ENCODE measurements around the gene GPR78. TPM values are rescaled to one million over a fixed set of nuclear protein-coding genes. Genes with fewer than 3 reads are reported as not detected.

Gene GPR78
- polyA plus RNA-seq, 1 donor = 1.3 TPM

DNA sequence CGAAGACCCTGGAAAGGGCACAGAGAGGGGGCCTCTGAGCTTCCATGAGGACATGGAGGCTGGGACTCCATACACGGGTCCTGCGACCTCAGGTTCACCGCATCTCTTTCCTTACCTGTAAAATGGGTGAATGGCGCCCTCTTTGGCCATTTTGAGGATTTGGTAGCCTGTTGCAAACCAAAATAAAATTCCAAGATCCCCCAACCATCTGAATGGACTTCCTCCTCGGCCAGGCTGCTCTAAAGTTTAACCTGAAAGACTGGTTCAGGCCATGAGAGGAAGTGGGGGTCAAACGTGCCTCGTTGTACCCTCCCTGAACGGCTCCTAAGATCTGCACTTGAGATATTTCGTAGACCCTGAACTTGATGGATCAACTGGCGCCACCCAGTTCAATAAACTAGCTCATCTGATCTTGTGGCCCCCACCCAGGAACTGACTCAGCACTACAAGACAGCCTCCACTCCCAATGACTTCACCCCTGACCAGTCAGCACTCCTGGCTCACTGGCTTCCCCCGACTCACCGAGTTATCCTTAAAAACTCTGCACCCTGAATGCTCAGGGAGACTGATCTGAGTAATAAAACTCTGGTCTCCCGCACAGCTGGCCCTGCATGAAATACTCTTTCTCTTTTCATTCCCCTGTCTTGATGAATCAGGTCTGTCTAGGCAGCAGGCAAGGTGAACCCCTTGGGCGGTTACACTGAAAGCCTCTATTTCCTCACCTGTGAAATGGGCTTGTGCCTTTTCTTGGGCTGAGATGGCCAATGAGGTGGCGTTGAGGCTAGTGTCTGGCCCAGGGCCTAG is 32.9 kb upstream of the GPR78 start:
- no peak for DNase-seq (ENCODE audit: low read depth)

DNA sequence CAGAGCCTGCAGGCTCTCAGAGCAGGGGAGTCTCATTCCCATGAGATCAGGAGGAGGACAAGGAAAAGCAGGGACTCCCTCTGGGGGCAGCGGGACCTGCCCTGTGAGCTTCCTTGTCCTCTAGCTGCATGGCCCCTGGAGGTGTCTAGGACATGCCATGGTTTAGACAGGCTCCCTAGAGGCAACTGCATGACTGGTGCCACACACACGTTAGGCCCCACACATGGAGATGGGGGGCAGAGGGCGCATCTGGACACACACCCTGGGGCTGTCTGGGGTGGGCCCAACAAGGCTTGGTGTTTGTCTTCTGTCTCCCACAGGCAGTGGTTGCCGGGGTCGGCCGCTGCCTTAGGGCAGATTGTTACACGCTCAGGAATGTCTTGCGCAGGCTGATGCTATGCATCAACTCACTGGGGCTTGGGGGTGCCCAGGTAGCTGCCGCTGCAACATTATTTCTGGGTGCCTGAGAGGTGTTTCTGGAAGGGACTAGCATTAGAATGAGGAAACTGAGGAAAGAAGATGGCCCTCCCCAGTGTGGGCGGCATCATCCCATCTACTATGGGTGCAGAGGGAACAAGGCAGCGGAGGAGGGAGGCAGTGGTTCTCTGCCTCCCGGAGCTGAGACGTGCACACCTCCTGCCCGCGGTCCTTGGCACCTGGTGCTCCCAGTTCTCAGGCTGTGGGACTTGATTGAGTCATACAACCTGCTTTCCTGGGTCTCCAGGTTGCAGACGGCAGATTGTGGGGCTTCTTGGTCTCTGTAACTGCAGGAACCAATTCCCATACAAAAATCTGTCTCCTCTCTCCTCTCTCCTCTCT is 32.1 kb upstream of the GPR78 start:
- no peak for DNase-seq (ENCODE audit: low read depth)

DNA sequence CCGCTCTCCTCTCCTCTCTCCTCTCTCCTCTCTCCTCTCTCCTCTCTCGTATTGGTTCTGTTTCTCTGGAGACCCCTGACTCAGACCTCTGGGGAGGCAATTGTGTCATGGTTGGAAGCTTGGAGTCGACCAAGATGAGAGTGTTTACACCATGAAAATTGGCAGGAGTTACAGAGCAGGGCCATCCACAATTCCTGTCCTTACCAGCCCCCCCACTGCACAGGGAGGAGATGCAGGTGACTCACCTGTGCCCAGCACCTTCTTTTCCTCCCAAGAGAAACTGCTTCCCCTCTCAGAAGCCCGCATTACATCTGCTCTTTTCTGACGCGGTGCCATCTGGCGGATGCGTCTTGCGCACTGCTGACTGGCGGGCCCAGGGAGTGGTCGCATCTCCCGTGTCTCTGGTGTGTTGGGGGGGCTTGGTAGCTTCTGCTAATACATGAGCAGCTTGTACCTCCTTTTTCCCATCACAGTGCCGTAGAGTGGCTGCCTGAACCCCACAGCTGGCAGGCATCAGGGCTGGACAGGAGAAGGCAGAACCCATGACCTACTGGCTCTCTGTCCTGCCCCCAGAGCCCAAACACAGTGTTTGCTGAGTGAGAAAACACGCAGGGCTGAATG is 31.4 kb upstream of the GPR78 start:
- DNase-seq (ENCODE audit: low read depth) = no peak

DNA sequence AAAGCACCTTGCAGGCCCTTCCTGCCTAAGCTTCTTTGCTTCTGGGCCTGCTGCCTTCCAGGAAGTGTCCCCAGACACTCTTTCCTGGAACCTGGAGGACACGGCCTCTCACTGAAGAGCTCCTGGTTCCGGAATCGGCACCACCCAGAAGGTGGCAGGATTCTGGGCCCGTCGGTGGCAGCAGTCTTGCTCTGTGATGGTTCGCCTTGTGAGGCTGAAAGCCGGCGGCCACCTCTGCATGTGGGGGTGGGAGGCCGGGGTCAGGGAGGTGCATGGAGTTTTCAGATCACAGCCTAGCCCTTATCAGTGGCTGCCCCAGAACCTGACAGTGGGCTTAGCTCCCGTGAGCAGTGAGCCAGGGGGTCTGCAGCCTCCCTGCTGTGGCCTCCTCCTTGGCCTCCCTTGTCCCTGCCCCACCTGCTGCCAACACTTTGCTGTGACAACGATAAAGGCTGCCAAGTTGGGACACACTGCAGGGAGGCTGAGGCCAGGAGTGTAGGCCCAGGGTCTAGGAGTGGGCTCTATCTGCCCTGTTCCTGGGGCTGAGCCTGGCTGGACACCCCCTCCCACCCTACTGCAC is 30.8 kb upstream of the GPR78 start:
- no peak for DNase-seq (ENCODE audit: low read depth)

DNA sequence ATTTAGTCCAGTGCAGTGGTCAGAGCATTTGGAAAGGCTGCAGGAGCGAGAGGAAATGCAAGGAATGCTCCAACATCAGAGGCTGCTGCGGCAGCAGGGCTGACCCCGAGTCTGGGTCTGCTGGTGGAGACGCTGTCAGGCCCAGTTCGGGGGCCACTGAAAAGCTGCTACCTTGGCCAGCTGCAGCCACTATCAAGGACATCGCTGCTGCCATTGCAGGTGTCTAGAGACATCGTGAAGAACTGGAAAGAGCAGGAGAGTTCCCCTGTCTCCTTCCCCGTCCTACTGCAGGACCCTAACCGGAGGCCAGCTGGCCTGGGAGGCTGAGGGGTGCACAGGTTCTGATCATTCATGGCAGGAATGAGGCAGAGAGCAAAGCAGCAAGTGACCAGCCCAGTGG is 29.5 kb upstream of the GPR78 start:
- DNase-seq (ENCODE audit: low read depth) = no peak

DNA sequence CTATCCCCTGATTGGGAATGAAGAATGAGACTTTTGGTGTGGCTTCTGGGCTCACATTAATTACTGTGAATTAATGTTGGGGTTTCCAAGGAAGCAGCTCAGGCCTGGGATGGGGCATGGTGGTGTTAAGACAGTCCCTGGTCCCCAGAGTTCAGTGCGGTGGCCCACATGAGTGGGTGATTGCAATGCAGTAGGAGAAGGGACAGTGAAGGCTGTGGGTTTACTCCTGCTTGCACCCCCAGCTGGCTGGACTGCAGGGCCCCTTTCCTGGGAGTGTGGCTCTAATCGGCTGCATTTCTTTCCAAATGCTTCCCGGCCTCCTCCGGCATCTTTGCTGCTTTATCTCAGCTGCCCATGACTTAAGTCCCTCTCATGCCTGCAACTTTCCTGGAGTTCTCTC is 28.2 kb upstream of the GPR78 start:
- no peak for DNase-seq (ENCODE audit: low read depth)

DNA sequence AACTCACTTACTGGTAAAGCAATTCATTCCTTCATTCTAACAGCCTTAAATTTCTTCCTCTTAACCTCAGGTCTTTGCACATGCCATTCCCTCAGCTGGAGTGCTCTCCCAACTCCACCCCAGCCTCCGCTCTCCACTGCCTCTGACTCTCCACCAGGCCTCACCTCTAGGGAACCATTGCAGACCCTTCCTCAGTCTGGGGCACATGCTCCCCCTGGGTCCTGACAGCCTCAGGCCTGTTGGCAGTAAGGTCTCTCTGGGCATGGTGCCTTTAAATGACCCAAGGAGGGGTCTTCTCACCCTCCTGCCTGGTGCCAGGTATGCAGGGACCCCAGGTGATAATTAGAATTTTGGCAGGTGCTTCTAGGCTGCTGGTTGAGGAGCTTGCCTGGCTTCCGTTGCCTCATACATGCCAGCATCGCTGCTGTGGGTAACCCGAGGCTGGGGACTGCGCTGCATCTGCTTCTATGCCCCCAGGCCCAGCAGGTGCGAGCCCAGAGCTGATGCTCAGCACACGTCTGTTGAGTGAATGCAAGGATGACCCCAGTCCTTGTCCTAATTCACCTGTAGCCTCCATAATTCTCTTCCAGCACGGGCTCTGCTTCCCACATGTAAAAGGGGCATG is 27.5 kb upstream of the GPR78 start:
- no peak for DNase-seq (ENCODE audit: low read depth)

DNA sequence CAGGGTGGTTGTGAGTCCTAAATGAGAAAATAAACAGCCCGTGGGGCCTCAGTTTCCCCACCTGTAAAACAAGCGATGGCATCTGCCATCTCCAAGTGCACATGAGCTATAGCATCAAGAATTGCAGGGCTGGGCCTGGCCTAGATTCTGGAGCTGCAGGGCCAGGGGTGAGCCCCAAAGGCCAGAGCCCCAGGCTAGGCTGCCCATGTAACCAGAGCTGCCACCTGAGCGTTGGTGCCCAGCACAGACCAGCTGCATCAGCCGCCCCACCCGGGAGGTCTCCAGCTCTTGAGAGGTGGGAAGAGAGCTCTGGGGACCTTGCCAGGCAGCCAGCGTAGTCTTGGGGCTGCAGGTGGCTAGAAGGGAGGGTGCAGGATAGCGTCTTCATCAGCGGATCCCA is 27.0 kb upstream of the GPR78 start:
- DNase-seq (ENCODE audit: low read depth) = no peak

DNA sequence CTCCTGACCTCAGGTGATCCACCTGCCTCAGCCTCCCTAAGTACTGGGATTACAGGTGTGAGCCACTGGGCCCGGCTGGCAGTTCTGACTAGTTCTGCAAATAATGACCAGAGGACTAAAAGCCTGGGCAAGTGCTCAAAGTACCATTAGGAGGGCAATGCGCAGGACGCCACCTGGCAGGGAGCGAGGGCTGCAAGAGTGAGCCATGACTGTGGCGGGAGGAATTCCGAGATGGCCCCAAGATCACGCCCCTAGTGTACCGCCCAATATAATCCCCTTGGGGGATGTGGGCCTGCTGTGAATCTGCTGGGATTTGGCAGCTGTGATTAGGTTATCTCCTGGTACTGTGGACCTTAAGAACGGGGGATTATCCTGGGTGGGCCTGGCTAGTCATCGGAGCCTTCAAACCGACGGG is 26.2 kb upstream of the GPR78 start:
- no peak for DNase-seq (ENCODE audit: low read depth)

DNA sequence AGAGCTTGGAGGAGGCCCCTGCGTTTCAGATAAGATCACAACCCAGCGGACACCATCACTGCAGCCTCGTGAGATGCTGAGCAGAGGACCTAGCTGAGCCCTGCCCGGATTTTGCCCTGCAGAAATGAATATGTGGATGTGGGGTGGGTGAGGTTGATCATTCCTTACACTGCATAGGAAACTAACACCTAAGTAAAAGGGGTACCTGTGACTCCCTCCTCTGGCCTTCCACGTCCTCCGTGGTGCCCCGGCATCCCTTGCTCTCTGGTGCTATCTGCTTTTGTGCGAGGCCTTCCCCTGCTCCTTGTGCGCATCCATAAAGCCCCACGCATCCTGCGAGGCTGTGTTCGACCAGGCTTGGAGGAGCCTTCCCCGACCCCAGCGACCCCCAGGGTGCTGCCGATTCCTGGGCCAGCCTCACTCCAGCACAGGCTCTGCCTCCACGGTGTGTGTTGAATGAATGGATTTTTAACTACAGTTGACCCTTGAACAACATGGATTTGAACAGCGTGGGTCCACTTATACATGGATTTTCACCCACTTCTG is 25.6 kb upstream of the GPR78 start:
- no peak for DNase-seq (ENCODE audit: low read depth)

DNA sequence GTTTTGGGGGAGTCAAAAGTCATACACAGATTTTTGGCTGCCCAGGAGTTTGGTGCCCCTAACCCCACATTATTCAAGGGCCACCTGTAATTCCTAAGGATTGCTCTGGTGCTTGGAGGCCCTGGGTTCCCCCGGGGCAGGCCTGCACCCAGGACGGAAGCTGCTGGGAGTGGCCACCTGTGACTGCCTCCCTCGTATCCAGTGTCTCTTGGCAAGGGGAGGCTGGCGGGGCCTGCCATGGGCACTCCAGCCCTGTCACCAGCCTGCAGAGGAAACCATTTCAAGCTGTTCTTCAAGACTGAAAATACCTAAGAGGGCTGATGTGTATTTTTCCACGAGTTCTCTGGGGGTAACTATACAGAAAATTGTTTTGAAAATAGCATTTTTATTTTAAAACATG is 24.5 kb upstream of the GPR78 start:
- no peak for DNase-seq (ENCODE audit: low read depth)

DNA sequence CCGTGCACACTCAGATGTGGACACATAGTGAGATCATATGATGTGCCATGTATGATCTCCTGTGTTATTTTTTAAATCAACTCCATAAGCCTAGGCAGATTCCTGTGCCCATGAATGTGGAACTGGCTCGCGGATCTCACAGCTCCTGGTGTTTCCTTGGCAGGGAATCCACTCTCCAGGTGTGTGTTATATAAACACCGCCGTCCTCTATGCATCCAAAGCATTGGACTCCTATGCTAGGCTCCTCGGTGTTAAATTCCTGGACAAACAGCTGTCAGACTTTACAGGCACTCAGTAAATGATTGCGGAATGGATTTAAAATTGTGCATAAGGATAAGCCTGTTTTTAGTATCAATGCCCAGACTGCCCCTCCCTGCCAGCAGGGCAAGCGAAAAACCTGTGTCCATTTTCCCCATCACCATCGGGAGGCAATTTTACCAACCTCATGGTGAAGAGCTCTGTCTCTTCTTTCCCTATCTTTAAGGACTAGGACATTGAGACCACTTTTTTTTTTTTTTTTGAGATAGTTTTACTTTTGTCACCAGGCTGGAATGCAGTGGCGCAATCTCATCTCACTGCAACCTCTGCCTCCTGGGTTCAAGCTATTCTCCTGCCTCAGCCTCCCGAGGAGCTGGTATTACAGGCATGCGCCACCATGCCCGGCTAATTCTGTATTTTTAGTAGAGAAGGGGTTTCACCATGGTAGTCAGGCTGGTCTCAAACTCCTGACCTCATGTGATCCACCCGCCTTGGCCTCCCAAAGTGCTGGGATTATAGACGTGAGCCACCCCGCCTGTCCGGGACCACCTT is 23.6 kb upstream of the GPR78 start:
- DNase-seq (ENCODE audit: low read depth) = no peak

DNA sequence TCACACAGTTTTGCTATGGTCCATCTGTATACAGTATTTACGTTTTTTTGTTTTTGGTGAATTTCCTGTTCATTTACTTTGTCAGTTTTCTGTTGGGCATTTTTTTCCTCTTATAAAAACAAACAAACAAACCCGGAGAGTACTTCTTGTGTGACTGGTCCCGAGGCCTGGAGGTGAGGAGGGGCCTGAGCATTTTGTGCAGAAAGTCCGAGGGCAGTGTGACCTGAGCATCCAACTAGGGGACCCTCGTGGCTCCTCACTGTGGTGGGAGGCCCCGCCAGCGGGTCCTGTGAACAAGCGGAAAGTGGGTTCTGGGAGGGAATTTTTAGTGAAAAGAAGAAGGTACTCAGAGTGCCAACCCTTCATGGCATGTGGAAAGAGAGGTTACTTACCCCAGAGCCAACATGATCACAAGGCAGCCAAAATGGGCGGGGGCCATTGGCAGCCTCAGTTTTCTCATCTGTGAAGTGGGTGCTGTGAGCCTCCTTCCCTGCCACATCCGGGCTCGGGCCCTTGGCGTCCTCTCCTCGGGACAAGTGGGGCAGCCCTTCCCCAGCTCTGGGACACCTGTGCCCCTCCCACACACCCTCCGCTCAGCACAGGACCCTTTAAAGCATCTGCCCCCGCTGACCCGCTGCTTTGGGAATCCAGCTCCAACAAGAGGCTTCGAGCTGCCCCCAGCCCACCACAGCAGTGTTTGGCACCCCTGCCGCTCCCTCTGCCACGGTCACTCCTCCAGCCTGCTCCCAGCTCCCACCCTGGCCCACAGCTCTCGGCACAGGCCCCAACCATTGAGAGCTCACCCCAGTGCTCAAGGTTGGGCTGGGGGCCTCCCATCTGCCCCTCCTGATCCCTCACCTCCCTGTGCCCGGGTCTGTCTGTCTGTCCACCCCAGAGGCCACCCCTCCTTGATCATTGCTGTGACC is 22.8 kb upstream of the GPR78 start:
- DNase-seq (ENCODE audit: low read depth) = no peak

DNA sequence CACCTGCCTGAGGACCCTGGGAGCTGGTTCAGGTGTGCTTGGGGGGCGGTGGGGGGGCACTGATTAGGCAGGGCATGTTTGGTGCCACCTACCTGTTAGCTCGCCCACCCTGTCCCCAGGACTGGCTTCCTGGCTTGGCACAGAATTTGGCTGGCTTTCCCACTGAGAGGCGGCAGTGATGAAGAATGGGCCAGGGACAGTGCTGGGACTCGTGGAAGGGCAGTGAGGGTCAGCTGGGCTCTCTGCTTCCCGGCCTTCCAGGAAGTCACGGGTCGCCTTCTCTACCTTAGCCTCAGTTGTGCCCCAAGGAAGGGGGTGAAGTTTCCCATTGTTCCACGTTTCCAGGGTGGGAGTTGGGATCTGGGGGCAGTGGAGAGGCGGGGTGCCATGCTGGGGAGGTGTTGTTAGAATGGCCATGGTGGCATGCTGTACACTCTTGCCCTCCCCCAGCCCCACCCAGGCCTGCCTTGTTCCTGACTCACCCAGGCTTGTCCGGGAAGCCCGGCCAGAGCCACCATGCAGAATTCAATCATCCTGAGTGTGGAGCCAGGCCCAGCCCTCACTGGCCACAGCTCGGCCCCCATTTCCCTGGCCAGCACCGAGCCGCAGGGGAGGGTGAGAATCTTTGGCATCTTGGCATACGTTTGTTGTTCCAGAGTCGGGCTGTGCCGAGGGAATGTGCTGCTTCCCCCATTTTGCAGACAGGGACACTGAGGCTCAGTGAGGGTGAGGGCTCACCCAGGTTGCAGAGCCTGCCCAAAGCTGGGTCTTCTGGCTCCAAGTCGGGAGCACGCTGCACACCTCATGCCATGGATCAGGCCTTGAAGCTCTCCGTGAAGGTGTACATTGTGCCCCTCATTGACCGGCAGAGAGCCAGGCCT is 21.9 kb upstream of the GPR78 start:
- no peak for DNase-seq (ENCODE audit: low read depth)

DNA sequence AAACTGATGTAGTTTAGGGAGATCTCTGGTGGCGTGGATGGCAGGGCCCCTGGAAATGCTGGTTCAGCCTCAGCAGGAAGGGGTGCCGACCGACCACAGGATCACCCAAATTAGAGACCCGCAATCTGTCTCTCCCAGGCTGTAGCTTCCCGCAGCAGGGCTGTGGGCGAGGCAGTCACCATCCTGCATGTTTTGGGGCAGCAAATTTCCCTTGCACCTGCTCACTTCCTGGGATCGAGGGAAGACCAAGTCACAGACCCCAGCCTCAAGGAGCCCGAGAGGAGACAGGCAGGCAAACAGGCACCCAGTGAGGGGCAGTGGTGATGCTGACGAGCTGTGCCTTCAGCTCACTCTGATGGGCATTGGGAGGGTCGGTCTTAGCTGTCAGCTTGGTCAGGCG is 21.2 kb upstream of the GPR78 start:
- no peak for DNase-seq (ENCODE audit: low read depth)

DNA sequence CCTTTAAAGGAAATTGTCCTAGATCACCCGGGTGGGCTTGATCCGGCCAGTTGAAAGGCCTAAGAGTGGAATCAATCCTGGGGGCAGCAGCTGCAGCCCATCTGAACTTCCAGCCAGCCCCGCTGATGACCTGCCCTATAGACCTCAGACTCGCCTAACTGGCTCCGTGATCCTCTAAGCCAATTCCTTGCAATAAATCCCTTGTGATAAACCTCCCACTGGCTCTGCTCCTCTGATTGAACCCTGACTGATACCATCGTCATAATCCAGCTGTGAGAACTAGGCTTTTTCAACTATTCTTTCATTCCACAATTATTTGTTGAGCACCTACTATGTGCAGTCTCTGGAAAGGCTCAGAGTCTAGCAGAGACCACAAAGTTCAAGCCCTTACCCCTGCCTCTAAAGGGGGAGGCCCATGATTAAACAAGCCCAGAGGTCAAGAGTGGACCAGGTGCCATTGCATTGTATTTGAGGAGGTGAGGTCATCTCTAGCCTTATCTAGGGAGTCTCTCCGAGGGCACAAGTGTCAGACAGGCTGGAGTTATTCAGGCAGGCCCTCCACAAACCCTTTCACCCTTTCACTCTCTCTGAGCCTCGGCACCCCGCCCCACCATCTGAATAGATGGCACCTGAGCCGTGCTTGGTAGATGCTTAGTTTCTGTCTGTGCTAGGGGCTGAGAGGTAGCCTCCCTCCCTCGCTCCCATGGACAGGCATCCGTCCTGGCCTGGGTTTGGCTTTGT is 20.5 kb upstream of the GPR78 start:
- DNase-seq (ENCODE audit: low read depth) = no peak

DNA sequence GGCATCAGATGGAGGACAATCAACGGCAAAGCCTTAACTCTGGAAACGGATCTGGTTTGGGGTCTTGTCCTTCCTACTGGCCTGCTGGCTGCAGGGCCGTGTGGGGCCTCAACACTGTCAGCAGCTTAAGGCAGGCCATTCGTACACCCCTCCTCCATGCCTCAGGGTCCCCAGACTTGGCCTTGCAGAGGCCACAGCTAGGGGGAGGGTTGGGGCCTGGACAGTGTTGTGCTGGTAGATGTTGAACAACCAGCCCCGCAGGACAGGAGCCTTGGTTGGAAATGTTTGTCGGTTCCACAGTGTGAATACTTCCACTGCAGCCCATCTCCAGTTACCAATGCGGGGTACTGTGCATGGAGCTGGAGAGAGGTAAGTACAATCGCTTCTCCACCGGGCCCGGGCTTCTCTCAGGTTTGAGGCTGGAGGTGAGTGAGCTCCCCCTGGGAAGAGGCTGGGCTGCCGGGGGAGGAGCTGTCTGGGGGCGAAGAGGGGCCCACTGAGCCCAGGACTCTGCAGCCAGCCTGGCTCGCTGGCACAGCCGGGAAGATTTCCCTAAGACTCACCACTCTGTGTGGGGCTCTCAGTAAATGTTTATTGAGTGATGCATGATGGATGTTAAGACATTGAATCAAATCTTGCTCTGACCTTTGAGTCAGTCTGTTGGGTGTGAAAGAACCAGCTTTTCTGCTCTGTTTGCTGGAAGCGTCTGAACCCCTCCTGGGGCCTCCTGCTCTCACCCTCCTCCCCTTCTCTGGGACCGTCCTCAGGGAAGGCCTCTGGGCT is 19.7 kb upstream of the GPR78 start:
- DNase-seq (ENCODE audit: low read depth) = no peak
